ENCODE measurements around the gene GLRA3. TPM values are rescaled to one million over a fixed set of nuclear protein-coding genes. Genes with fewer than 3 reads are reported as not detected.

The GLRA3 gene
- total and polyA plus RNA-seq, 2 donors (not counting 3 experiments of a cell fraction or from before 2014, with no cell fraction given), result not detected

GRCh38 chr4:174707051-174707676 is 121.9 kb downstream of the GLRA3 start:
- Histone ChIP-seq H3K4me2 (ENCODE audit: insufficient read depth, low read length) (no peak overlapping the region), H3K9ac (replicated peaks; ENCODE audit: extremely low read depth, insufficient read depth, low read length) (no peak overlapping the region), H3K36me3 (ENCODE audit: control insufficient read depth in 2 of 2, extremely low read depth in 1 of 2, insufficient read depth in 2 of 2, low read length in 2 of 2) (no peaks in the 10 kb centered on the region), H2AFZ (ENCODE audit: low read depth, low read length) (no peak overlapping the region), H3K27me3 (ENCODE audit: control insufficient read depth in 2 of 2, insufficient read depth in 2 of 2, low read length in 2 of 2) (no peaks in the 10 kb centered on the region), H3K4me1 (ENCODE audit: control insufficient read depth, extremely low read depth, insufficient read depth, low read length) (no peaks in the 10 kb centered on the region), H3K79me2 (ENCODE audit: control insufficient read depth, insufficient read depth, low read length) (no peaks in the 10 kb centered on the region), H3K9me1 (replicated peaks; ENCODE audit: control insufficient read depth, extremely low read depth, insufficient read depth, low read length) (no peaks in the 10 kb centered on the region), H4K20me1 (replicated peaks; ENCODE audit: control insufficient read depth, extremely low read depth, insufficient read depth, low read length) (no peaks in the 10 kb centered on the region), H3K4me3 (replicated peaks in 1 of 3; ENCODE audit: insufficient read depth in 1 of 3, low read depth in 1 of 3, low read length in 3 of 3) (no peak overlapping the region), H3K9me3 (replicated peaks; ENCODE audit: control insufficient read depth, insufficient read depth, low read length) (no peaks in the 10 kb centered on the region), H3K27ac (ENCODE audit: insufficient read depth, low read depth, low read length) (no peak overlapping the region)
- intact Hi-C loops (cut with micrococcal nuclease), result no loop called here
- no TSS peak for BruUV-seq (replicated peaks)
- FAIRE-seq (no peak), DNase-seq (ENCODE audit: low read depth, low spot score) (no peak)
- no peak for TF ChIP-seq FOS (IDR thresholded peaks at IDR 0.05; ENCODE audit: borderline replicate concordance, insufficient read depth, low read length)
- no peak for TF ChIP-seq EZH2 (IDR thresholded peaks at IDR 0.05; ENCODE audit: borderline replicate concordance, low read depth, low read length, severe bottlenecking)
- no peak for TF ChIP-seq JUN (IDR thresholded peaks at IDR 0.05; ENCODE audit: borderline replicate concordance, insufficient read depth, insufficient read length, low read depth)
- no peak for TF ChIP-seq POLR2AphosphoS5 (IDR thresholded peaks at IDR 0.05; ENCODE audit: insufficient read depth, low read depth, low read length)
- no peak for TF ChIP-seq MYC (IDR thresholded peaks at IDR 0.05; ENCODE audit: low read depth, low read length)
- TF ChIP-seq CTCF (IDR thresholded peaks at IDR 0.05; ENCODE audit: extremely low read depth in 1 of 2, insufficient read depth in 1 of 2, low read depth in 1 of 2, low read length in 2 of 2), result no peak
- no peak for TF ChIP-seq GATA2 (IDR thresholded peaks at IDR 0.05; ENCODE audit: insufficient read depth, insufficient read length, low read depth, low read length)
- TF ChIP-seq POLR2A (IDR thresholded peaks at IDR 0.05; ENCODE audit: low read depth, low read length), result no peak
- TF ChIP-seq, protein P1, sequence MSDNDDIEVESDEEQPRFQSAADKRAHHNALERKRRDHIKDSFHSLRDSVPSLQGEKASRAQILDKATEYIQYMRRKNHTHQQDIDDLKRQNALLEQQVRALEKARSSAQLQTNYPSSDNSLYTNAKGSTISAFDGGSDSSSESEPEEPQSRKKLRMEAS (IDR thresholded peaks at IDR 0.05; ENCODE audit: insufficient read depth, insufficient read length), result no peak
- dilution Hi-C loops (cut with MboI; ENCODE audit: extremely low pct_ligation_motif_present, low sequenced_read_pairs), result no loop called here
- ChIA-PET CTCF (no interaction called here), POLR2A (no interaction called here)
